AG10803 (cell line): Measurements from ENCODE around the gene SRD5A1.
"Not testable (repeated sequence)": the region's sequence is repeated elsewhere in the genome, so short reads cannot be mapped to it uniquely, and the experiment has no call there.

Experiments used
- DNase-seq: peaks from one replicate; pipeline ENCODE4 v3.0.0; 2010; ENCODE audit warnings: low read depth
- H3K4me3 ChIP-seq: 2 replicates; pipeline ENCODE4 v1.5.1; 2011; ENCODE audit warnings: mild to moderate bottlenecking, low read length, control low read depth
- CTCF ChIP-seq: conservative IDR thresholded peaks from 2 replicates; pipeline ENCODE4 v1.5.1; 2011; ENCODE audit warnings: mild to moderate bottlenecking, low read length, control low read depth, inconsistent platforms

The SRD5A1 gene

GRCh38 chr5:6637590-6637989, 4.3 kb downstream of the SRD5A1 start:
- no peak overlapping the region for H3K4me3 ChIP-seq
- DNase-seq, result no peak
- no peak for TF ChIP-seq CTCF

GRCh38 chr5:6638236-6638635, 5.0 kb downstream of the SRD5A1 start:
- no peak for TF ChIP-seq CTCF
- DNase-seq, result no peak
- no peak overlapping the region for H3K4me3 ChIP-seq

- DNase-seq, result no peak
- no peak overlapping the region for H3K4me3 ChIP-seq
- TF ChIP-seq CTCF, result no peak
Measured at GRCh38 chr5:6642655-6643054, 9.4 kb downstream of the SRD5A1 start.

- TF ChIP-seq CTCF, result no peak
- H3K4me3 ChIP-seq, result no peak overlapping the region
- DNase-seq, result no peak
Measured at GRCh38 chr5:6644794-6645241, 11.6 kb downstream of the SRD5A1 start.

- not testable (repeated sequence) for H3K4me3 ChIP-seq
- peak; percentile 60 for DNase-seq
Measured at GRCh38 chr5:6645571-6646362, 12.5 kb downstream of the SRD5A1 start.

- no peak overlapping the region for H3K4me3 ChIP-seq
- no peak for TF ChIP-seq CTCF
- DNase-seq, result no peak
Measured at GRCh38 chr5:6649186-6649585, 15.9 kb downstream of the SRD5A1 start.

GRCh38 chr5:6649681-6650080, 16.4 kb downstream of the SRD5A1 start:
- no peak for TF ChIP-seq CTCF
- H3K4me3 ChIP-seq, result no peak overlapping the region
- no peak for DNase-seq
